GM19043 (cell line): ENCODE results near the gene RIN3.

Experiments
- ATAC-seq: cut with Tn5 transposase; IDR thresholded peaks from one replicate; pipeline ENCODE4 v1.9.1; 2021; ENCODE audit warnings: low read depth; ENCODE audit not compliant: unreplicated experiment

Gene RIN3

GRCh38 chr14:92613008-92613658, 99.6 kb downstream of the RIN3 start:
- no peak for ATAC-seq

- no peak for ATAC-seq
These were observed 100.2 kb downstream of the RIN3 start for GRCh38 chr14:92613681-92614260.

GRCh38 chr14:92615451-92615850, 101.9 kb downstream of the RIN3 start:
- ATAC-seq: peak; percentile 94

- no peak for ATAC-seq
These were observed 102.6 kb downstream of the RIN3 start for GRCh38 chr14:92616178-92616577.

GRCh38 chr14:92617581-92617980, 104.0 kb downstream of the RIN3 start:
- no peak for ATAC-seq

GRCh38 chr14:92619671-92620456, 106.3 kb downstream of the RIN3 start:
- no peak for ATAC-seq

GRCh38 chr14:92622311-92622710, 108.7 kb downstream of the RIN3 start:
- ATAC-seq: no peak

- no peak for ATAC-seq
These were observed 111.2 kb downstream of the RIN3 start for GRCh38 chr14:92624764-92625163.

- ATAC-seq: no peak
These were observed 111.6 kb downstream of the RIN3 start for GRCh38 chr14:92625213-92625612.

- ATAC-seq: no peak
These were observed 112.5 kb downstream of the RIN3 start for GRCh38 chr14:92626041-92626440.

- no peak for ATAC-seq
These were observed 114.2 kb downstream of the RIN3 start for GRCh38 chr14:92627707-92628215.

GRCh38 chr14:92628636-92629035, 115.1 kb downstream of the RIN3 start:
- ATAC-seq: no peak

- no peak for ATAC-seq
These were observed 116.8 kb downstream of the RIN3 start for GRCh38 chr14:92630367-92630766.

- ATAC-seq: no peak
These were observed 117.5 kb downstream of the RIN3 start for GRCh38 chr14:92631098-92631497.

GRCh38 chr14:92632546-92633273, 119.1 kb downstream of the RIN3 start:
- ATAC-seq: no peak

GRCh38 chr14:92633274-92633616, 119.7 kb downstream of the RIN3 start:
- ATAC-seq: no peak

GRCh38 chr14:92633724-92634123, 120.1 kb downstream of the RIN3 start:
- no peak for ATAC-seq

- no peak for ATAC-seq
These were observed 121.5 kb downstream of the RIN3 start for GRCh38 chr14:92635031-92635430.

GRCh38 chr14:92635896-92636295, 122.3 kb downstream of the RIN3 start:
- no peak for ATAC-seq

- no peak for ATAC-seq
These were observed 123.6 kb downstream of the RIN3 start for GRCh38 chr14:92637228-92637627.

- ATAC-seq: no peak
These were observed 124.3 kb downstream of the RIN3 start for GRCh38 chr14:92637864-92638263.
